Stomach (tissue), 9 donors: Measurements from ENCODE around the gene ARID4B. TPM values are rescaled to one million over a fixed set of nuclear protein-coding genes. Genes with fewer than 3 reads are reported as not detected.

Experiments
- DNase-seq, 2 donors: peaks; one replicate each; pipeline versions ENCODE4 v3.0.0 to v3.0.0-alpha.2; 2013 to 2019
- H3K27ac ChIP-seq, 5 donors: fragments of 200-600 bp in 4 of 5; sonication (generic) in 4 of 5; one replicate each; pipeline ENCODE4 v1.5.1; 2013 to 2019; ENCODE audit warnings: mild to moderate bottlenecking in 1 of 5, moderate library complexity in 1 of 5
- H3K27me3 ChIP-seq, 3 donors: fragments of 200-600 bp; sonication (generic); one replicate each; pipeline ENCODE4 v1.5.1; 2017 to 2019; ENCODE audit warnings: mixed run types in 1 of 3
- H3K36me3 ChIP-seq, 4 donors: fragments of 200-600 bp; sonication (generic); 1 replicate in 3 of 4; 2 replicates in 1 of 4; pipeline ENCODE4 v1.5.1; 2016 to 2019
- H3K4me1 ChIP-seq, 4 donors: fragments of 200-600 bp; sonication (generic); one replicate each; pipeline ENCODE4 v1.5.1; 2016 to 2019
- H3K4me3 ChIP-seq, 4 donors: fragments of 200-600 bp; sonication (generic) in 3 of 4; one replicate each; pipeline ENCODE4 v1.5.1; 2016 to 2019; ENCODE audit warnings: mild to moderate bottlenecking in 1 of 4
- H3K9me3 ChIP-seq, 4 donors: fragments of 200-600 bp; sonication (generic); one replicate each; pipeline ENCODE4 v1.5.1; 2016 to 2019
- EP300 ChIP-seq: sonication (generic); formaldehyde crosslinking; IDR thresholded peaks from one replicate; pipeline ENCODE4 v1.6.1; 2017; ENCODE audit warnings: antibody characterized with exemption
- POLR2A ChIP-seq, 4 donors: fragments of 450-650 bp; IDR thresholded peaks; one replicate each; pipeline ENCODE4 v1.6.1; 2016; ENCODE audit warnings: antibody characterized with exemption in 4 of 4, control low read depth in 2 of 4, mild to moderate bottlenecking in 1 of 4, moderate library complexity in 1 of 4
- POLR2AphosphoS5 ChIP-seq, 3 donors: sonication (generic); formaldehyde crosslinking; IDR thresholded peaks; one replicate each; pipeline ENCODE4 v1.6.1; 2016; ENCODE audit warnings: antibody characterized with exemption in 3 of 3
- WGBS, 5 donors: extraction: QIAGEN DNeasy Blood & Tissue Kit in 3 of 5; methylation state at CpG; one replicate each; pipeline versions ENCODE4 v1.1.5 to v1.1.7; 2013 to 2018; 5-methylcytosine and 5-hydroxymethylcytosine counted together
- intact Hi-C: fragments of 100-400 bp; cut with DNase I; formaldehyde crosslinking; loops from one replicate; pipeline ENCODE4 v1.15.1; 2023; ENCODE audit warnings: low total_unique reads
- polyA plus RNA-seq, 3 donors: library from polyadenylated mRNA; stranded (reverse); fragments of 200-250 nt; gene quantifications; one replicate each; pipeline ENCODE4 v1.2.3, GENCODE V29; 2013
- total RNA-seq, 5 donors: library from RNA; depleted of rRNA; stranded (reverse); fragments of >200 nt; gene quantifications; one replicate each; pipeline versions ENCODE4 v1.1.0 to v1.2.3, GENCODE V29; 2014 to 2016
- TF ChIP-seq, protein P1 (sequence below), 7 experiments: fragments of 450-650 bp in 4 of 7; fragments of 200-600 bp in 3 of 7; sonication (generic) in 3 of 7; IDR thresholded peaks; one replicate each; pipeline ENCODE4 v1.5.1; 2016 to 2019; ENCODE audit warnings: antibody characterized with exemption in 7 of 7, control low read depth in 2 of 7, mild to moderate bottlenecking in 1 of 7
- donor health status: healthy with polysubstance abuse.
- donor health status: Bipolar disorder and iron deficiency.
- donor health status: healthy.

Gene ARID4B
- total and polyA plus RNA-seq, 8 donors, result 9.5 to 102 (median 30.5) TPM

GRCh38 chr1:235253219-235253962 is 74.6 kb downstream of the ARID4B start:
- intact Hi-C loops, result loop anchor here (10.0 kb wide), 1 partner anchor 161 kb away; no protein-coding TSS in a partner anchor
- TF ChIP-seq EP300, result no peak
- peak in 1 of 3 donors; percentile 69 for TF ChIP-seq POLR2AphosphoS5 (IDR thresholded peaks at IDR 0.05)
- TF ChIP-seq POLR2A (IDR thresholded peaks at IDR 0.05), result no peak
- TF ChIP-seq, protein P1, sequence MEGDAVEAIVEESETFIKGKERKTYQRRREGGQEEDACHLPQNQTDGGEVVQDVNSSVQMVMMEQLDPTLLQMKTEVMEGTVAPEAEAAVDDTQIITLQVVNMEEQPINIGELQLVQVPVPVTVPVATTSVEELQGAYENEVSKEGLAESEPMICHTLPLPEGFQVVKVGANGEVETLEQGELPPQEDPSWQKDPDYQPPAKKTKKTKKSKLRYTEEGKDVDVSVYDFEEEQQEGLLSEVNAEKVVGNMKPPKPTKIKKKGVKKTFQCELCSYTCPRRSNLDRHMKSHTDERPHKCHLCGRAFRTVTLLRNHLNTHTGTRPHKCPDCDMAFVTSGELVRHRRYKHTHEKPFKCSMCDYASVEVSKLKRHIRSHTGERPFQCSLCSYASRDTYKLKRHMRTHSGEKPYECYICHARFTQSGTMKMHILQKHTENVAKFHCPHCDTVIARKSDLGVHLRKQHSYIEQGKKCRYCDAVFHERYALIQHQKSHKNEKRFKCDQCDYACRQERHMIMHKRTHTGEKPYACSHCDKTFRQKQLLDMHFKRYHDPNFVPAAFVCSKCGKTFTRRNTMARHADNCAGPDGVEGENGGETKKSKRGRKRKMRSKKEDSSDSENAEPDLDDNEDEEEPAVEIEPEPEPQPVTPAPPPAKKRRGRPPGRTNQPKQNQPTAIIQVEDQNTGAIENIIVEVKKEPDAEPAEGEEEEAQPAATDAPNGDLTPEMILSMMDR (IDR thresholded peaks at IDR 0.05), result peak in 5 of 7 experiments; percentile 47 to 81 (median 77)
- no peak overlapping the region for H3K27ac ChIP-seq

GRCh38 chr1:235250430-235250829 is 77.5 kb downstream of the ARID4B start:
- Histone ChIP-seq H3K27me3 (no peaks in the 10 kb centered on the region), H3K27ac (peak overlapping the region in 4 of 5 donors; percentile 27 to 59 (median 48)), H3K9me3 (no peaks in the 10 kb centered on the region), H3K4me3 (no peak overlapping the region), H3K36me3 (peaks cover 0 to 12% (median 5%) of the 10 kb centered on the region in 4 donors), H3K4me1 (peaks cover 14 to 69% (median 43%) of the 10 kb centered on the region in 4 donors)
- 25 to 46% (median 32%) methylated on average over 3 of the region's 3 CpGs for WGBS, 5 donors
- intact Hi-C loops, result loop anchor here (10.0 kb wide), 1 partner anchor 164 kb away; no protein-coding TSS in a partner anchor
- TF ChIP-seq EP300 (no peak), POLR2AphosphoS5 (IDR thresholded peaks at IDR 0.05) (peak in 2 of 3 donors; percentile 42 to 76)
- DNase-seq, result peak in 1 of 2 donors; percentile 70

More at GRCh38 chr1:235253219-235253962, 74.6 kb downstream of the ARID4B start:
- 18 to 25% (median 22%) methylated on average over 2 of the region's 2 CpGs for WGBS, 5 donors
- DNase-seq, result peak; percentile 65 to 87
- no peaks in the 10 kb centered on the region for H3K9me3 ChIP-seq
- no peak overlapping the region for H3K4me3 ChIP-seq
- H3K36me3 ChIP-seq, result peaks cover 0 to 13% (median 0%) of the 10 kb centered on the region in 4 donors
- peaks cover 4 to 62% (median 37%) of the 10 kb centered on the region in 4 donors for H3K4me1 ChIP-seq
- H3K27me3 ChIP-seq, result no peaks in the 10 kb centered on the region

- intact Hi-C loops, result no loop called here
- H3K4me1 ChIP-seq, result peaks cover 14 to 49% (median 33%) of the 10 kb centered on the region in 4 donors
- no peak for TF ChIP-seq EP300
- TF ChIP-seq, protein P1 (IDR thresholded peaks at IDR 0.05), result no peak
- TF ChIP-seq POLR2A (IDR thresholded peaks at IDR 0.05), result no peak
- TF ChIP-seq POLR2AphosphoS5 (IDR thresholded peaks at IDR 0.05), result no peak
- peak overlapping the region in 1 of 5 donors; percentile 16 for H3K27ac ChIP-seq
- peaks cover 0 to 15% (median 12%) of the 10 kb centered on the region in 4 donors for H3K36me3 ChIP-seq
- no peak overlapping the region for H3K4me3 ChIP-seq
- WGBS, 5 donors, result 70 to 74% (median 71%) methylated on average over 2 of the region's 2 CpGs
- no peak for DNase-seq
- H3K9me3 ChIP-seq, result no peaks in the 10 kb centered on the region
- H3K27me3 ChIP-seq, result no peaks in the 10 kb centered on the region
Measured at GRCh38 chr1:235246022-235246948, 81.7 kb downstream of the ARID4B start.

- Histone ChIP-seq H3K27me3 (no peaks in the 10 kb centered on the region), H3K4me3 (no peak overlapping the region), H3K9me3 (no peaks in the 10 kb centered on the region), H3K27ac (no peak overlapping the region), H3K4me1 (peaks cover 10 to 45% (median 27%) of the 10 kb centered on the region in 4 donors), H3K36me3 (peaks cover 0 to 15% (median 13%) of the 10 kb centered on the region in 4 donors)
- intact Hi-C loops, result no loop called here
- 81 to 89% (median 86%) methylated on average over 9 of the region's 9 CpGs for WGBS, 5 donors
- no peak for TF ChIP-seq POLR2A (IDR thresholded peaks at IDR 0.05)
- TF ChIP-seq EP300, result no peak
- TF ChIP-seq POLR2AphosphoS5 (IDR thresholded peaks at IDR 0.05), result no peak
- TF ChIP-seq, protein P1 (IDR thresholded peaks at IDR 0.05), result no peak
- DNase-seq, result no peak
Measured at GRCh38 chr1:235244974-235245592, 82.9 kb downstream of the ARID4B start.
